ENCODE measurements around the gene TCF7L1.

The TCF7L1 gene

GRCh38 chr2:85356186-85356585 is 223.0 kb downstream of the TCF7L1 start:
- H3K9me2 ChIP-seq (ENCODE audit: low read depth, low read length) = no peaks in the 10 kb centered on the region
- H4K20me1 ChIP-seq (ENCODE audit: insufficient read depth, low read length) = no peaks in the 10 kb centered on the region
- no peak overlapping the region for H2AFZ ChIP-seq (ENCODE audit: low read length)
- H3K9me3 ChIP-seq (ENCODE audit: low read length) = no peaks in the 10 kb centered on the region
- H3K4me3 ChIP-seq (ENCODE audit: low read depth, low read length, poor library complexity, severe bottlenecking) = no peak overlapping the region
- H3F3A ChIP-seq (ENCODE audit: insufficient read depth, low read length) = no peaks in the 10 kb centered on the region
- H3K79me2 ChIP-seq (ENCODE audit: insufficient read depth, low read length) = no peaks in the 10 kb centered on the region
- no peak for TF ChIP-seq EZH2 (IDR thresholded peaks at IDR 0.05; ENCODE audit: borderline replicate concordance, low read length)
- no peak for TF ChIP-seq CTCF (IDR thresholded peaks at IDR 0.05; ENCODE audit: low read length)
- H3K9ac ChIP-seq (ENCODE audit: low read length) = no peak overlapping the region
- H3K27me3 ChIP-seq (ENCODE audit: insufficient read depth, low read length) = no peaks in the 10 kb centered on the region
- H3K4me2 ChIP-seq (ENCODE audit: low read length) = no peak overlapping the region
- peaks cover 30% of the 10 kb centered on the region for H3K36me3 ChIP-seq (ENCODE audit: insufficient read depth, low read length)
- H3K4me1 ChIP-seq (ENCODE audit: insufficient read depth, low read length, severe bottlenecking) = peaks cover 27% of the 10 kb centered on the region
- no peak overlapping the region for H3K27ac ChIP-seq (ENCODE audit: low read depth, low read length, poor library complexity, severe bottlenecking)

GRCh38 chr2:85357736-85358135 is 224.5 kb downstream of the TCF7L1 start:
- Histone ChIP-seq H3K9ac (ENCODE audit: low read length) (no peak overlapping the region), H3K4me3 (ENCODE audit: low read depth, low read length, poor library complexity, severe bottlenecking) (no peak overlapping the region), H3K79me2 (ENCODE audit: insufficient read depth, low read length) (no peaks in the 10 kb centered on the region), H4K20me1 (ENCODE audit: insufficient read depth, low read length) (no peaks in the 10 kb centered on the region), H2AFZ (ENCODE audit: low read length) (no peak overlapping the region), H3K9me2 (ENCODE audit: low read depth, low read length) (no peaks in the 10 kb centered on the region), H3K4me1 (ENCODE audit: insufficient read depth, low read length, severe bottlenecking) (peaks cover 24% of the 10 kb centered on the region), H3K9me3 (ENCODE audit: low read length) (no peaks in the 10 kb centered on the region), H3K36me3 (ENCODE audit: insufficient read depth, low read length) (peaks cover 34% of the 10 kb centered on the region), H3K27me3 (ENCODE audit: insufficient read depth, low read length) (no peaks in the 10 kb centered on the region), H3F3A (ENCODE audit: insufficient read depth, low read length) (no peaks in the 10 kb centered on the region), H3K27ac (ENCODE audit: low read depth, low read length, poor library complexity, severe bottlenecking) (no peak overlapping the region), H3K4me2 (ENCODE audit: low read length) (no peak overlapping the region)
- TF ChIP-seq CTCF (IDR thresholded peaks at IDR 0.05; ENCODE audit: low read length) = no peak
- no peak for TF ChIP-seq EZH2 (IDR thresholded peaks at IDR 0.05; ENCODE audit: borderline replicate concordance, low read length)

Measured in OCI-LY1 (cell line).